SK-N-SH (cell line): ENCODE data around the gene BBS4. TPM values are rescaled to one million over a fixed set of nuclear protein-coding genes. Genes with fewer than 3 reads are reported as not detected.

Source experiments
- CTCF ChIA-PET: fragments of 300-600, 350-600 bp; formaldehyde crosslinking; extraction: SDS; loops from one replicate; lab custom pipeline; 2021; lab: Yijun Ruan, JAX
- POLR2A ChIA-PET: fragments of 350-600 bp; sonication (Branson Sonifier 250); formaldehyde crosslinking; extraction: SDS; loops from one replicate; lab custom pipeline; 2020; ENCODE audit warnings: antibody characterized with exemption, inconsistent platforms; lab: Yijun Ruan, JAX
- DNase-seq: peaks from one replicate; pipeline ENCODE4 v3.0.0; 2012
- H2AFZ ChIP-seq: fragments of 200-600 bp; sonication (generic); 2 replicates; pipeline ENCODE4 v1.8.1; 2016; ENCODE audit warnings: antibody characterized with exemption, mild to moderate bottlenecking, low read depth
- H3F3A ChIP-seq: fragments of 200-600 bp; sonication (generic); replicated peaks from 2 replicates; pipeline ENCODE3; 2016; ENCODE audit warnings: antibody characterized with exemption, mild to moderate bottlenecking; ENCODE audit not compliant: insufficient read depth
- H3K27ac ChIP-seq, 2 experiments: fragments of 200-500 bp in 1 of 2; fragments of 200-600 bp in 1 of 2; sonication (Bioruptor generic) in 1 of 2; sonication (generic), shearing (Covaris generic) in 1 of 2; 2 replicates each; pipeline versions ENCODE4 v1.5.1 to v1.6.1; 2014 to 2016; ENCODE audit warnings: low read depth in 2 of 2, inconsistent platforms in 1 of 2, low read length in 1 of 2, mild to moderate bottlenecking in 1 of 2, mixed read lengths in 1 of 2
- H3K27me3 ChIP-seq: fragments of 200-600 bp; sonication (generic), shearing (Covaris generic); 2 replicates; pipeline ENCODE4 v1.6.1; 2016; ENCODE audit warnings: mixed run types; ENCODE audit not compliant: insufficient read depth
- H3K36me3 ChIP-seq, 2 experiments: fragments of 200-500 bp in 1 of 2; fragments of 200-600 bp in 1 of 2; sonication (Bioruptor generic) in 1 of 2; sonication (generic) in 1 of 2; replicated peaks in 1 of 2; 2 replicates each; pipeline versions ENCODE3 to v1.5.1; 2014 to 2016; ENCODE audit warnings: low read length in 1 of 2, mild to moderate bottlenecking in 1 of 2; ENCODE audit not compliant: insufficient read depth in 2 of 2, control insufficient read depth in 1 of 2
- H3K4me1 ChIP-seq, 2 experiments: fragments of 200-500 bp in 1 of 2; fragments of 200-600 bp in 1 of 2; sonication (Bioruptor generic) in 1 of 2; sonication (generic), shearing (Covaris generic) in 1 of 2; 2 replicates each; pipeline versions ENCODE4 v1.5.1 to v1.6.1; 2014 to 2016; ENCODE audit warnings: low read depth in 1 of 2, low read length in 1 of 2, mixed run types in 1 of 2; ENCODE audit not compliant: insufficient read depth in 2 of 2, control insufficient read depth in 1 of 2
- H3K4me2 ChIP-seq: fragments of 200-600 bp; sonication (generic), shearing (Covaris generic); 2 replicates; pipeline ENCODE4 v1.6.1; 2017; ENCODE audit warnings: mixed run types
- H3K4me3 ChIP-seq, 2 experiments: fragments of 200-500 bp in 1 of 2; fragments of 200-600 bp in 1 of 2; sonication (Bioruptor generic) in 1 of 2; sonication (generic), shearing (Covaris generic) in 1 of 2; 2 replicates each; pipeline versions ENCODE4 v1.5.1 to v1.8.1; 2014 to 2016; ENCODE audit warnings: low read depth in 2 of 2, inconsistent platforms in 1 of 2, low read length in 1 of 2, mild to moderate bottlenecking in 1 of 2, mixed read lengths in 1 of 2, moderate library complexity in 1 of 2
- H3K79me2 ChIP-seq: fragments of 200-600 bp; sonication (generic); 2 replicates; pipeline ENCODE4 v1.8.1; 2017; ENCODE audit warnings: mild to moderate bottlenecking; ENCODE audit not compliant: insufficient read depth
- H3K9ac ChIP-seq: fragments of 200-600 bp; sonication (generic); 2 replicates; pipeline ENCODE4 v1.6.1; 2017; ENCODE audit warnings: mixed run types
- H3K9me2 ChIP-seq: fragments of 200-600 bp; sonication (generic); 2 replicates; pipeline ENCODE4 v1.6.1; 2017; ENCODE audit warnings: mixed run types
- H3K9me3 ChIP-seq: fragments of 200-600 bp; sonication (generic); 2 replicates; pipeline ENCODE4 v1.6.1; 2017; ENCODE audit warnings: mixed run types, mild to moderate bottlenecking, moderate library complexity
- H4K20me1 ChIP-seq: fragments of 200-600 bp; sonication (generic); 2 replicates; pipeline ENCODE4 v1.6.1; 2017; ENCODE audit warnings: mild to moderate bottlenecking, mixed run types; ENCODE audit not compliant: insufficient read depth
- EP300 ChIP-seq, 2 experiments: IDR thresholded peaks; 2 replicates each; pipeline versions ENCODE4 v1.4.0 to v1.6.1; 2012; ENCODE audit warnings: borderline replicate concordance in 1 of 2, low read depth in 1 of 2, low read length in 1 of 2
- EZH2phosphoT487 ChIP-seq: fragments of 200-600 bp; sonication (generic); IDR thresholded peaks from 2 replicates; pipeline ENCODE4 v1.6.1; 2017; ENCODE audit warnings: low read depth, mixed run types, mild to moderate bottlenecking, antibody characterized with exemption, moderate library complexity, borderline replicate concordance
- FOSL2 ChIP-seq: IDR thresholded peaks from 2 replicates; pipeline ENCODE4 v1.4.0; 2012; ENCODE audit warnings: low read depth, mild to moderate bottlenecking, moderate library complexity, borderline replicate concordance
- GABPA ChIP-seq: IDR thresholded peaks from 2 replicates; pipeline ENCODE4 v1.4.0; 2012; ENCODE audit warnings: low read depth, mild to moderate bottlenecking
- MEF2A ChIP-seq: IDR thresholded peaks from 2 replicates; pipeline ENCODE4 v1.4.0; 2012; ENCODE audit warnings: low read depth, borderline replicate concordance
- MXI1 ChIP-seq: IDR thresholded peaks from 2 replicates; pipeline ENCODE4 v1.6.1; 2012; ENCODE audit warnings: mild to moderate bottlenecking, low read depth, low read length, improper control_type of control experiment
- NRF1 ChIP-seq: IDR thresholded peaks from 2 replicates; pipeline ENCODE4 v1.6.1; 2012; ENCODE audit warnings: low read depth, mild to moderate bottlenecking, low read length
- POLR2AphosphoS5 ChIP-seq: IDR thresholded peaks from 2 replicates; pipeline ENCODE4 v1.6.1; 2012; ENCODE audit warnings: low read depth, low read length
- SIN3A ChIP-seq: IDR thresholded peaks from 2 replicates; pipeline ENCODE4 v1.6.1; 2012; ENCODE audit warnings: low read depth, mild to moderate bottlenecking, low read length, moderate library complexity, borderline replicate concordance
- YY1 ChIP-seq: IDR thresholded peaks from 2 replicates; pipeline ENCODE4 v1.4.0; 2012; ENCODE audit warnings: low read depth, mild to moderate bottlenecking
- WGBS: methylation state at CpG from one replicate; pipeline ENCODE4 v1.1.6; 2017; ENCODE audit warnings: low lambda C conversion rate; 5-methylcytosine and 5-hydroxymethylcytosine counted together
- polyA plus RNA-seq, 3 experiments: library from polyadenylated mRNA; depleted of rRNA; stranded (reverse); fragments of >200 nt; gene quantifications; 2 replicates each; pipeline ENCODE4 v1.2.3, GENCODE V29; 2012
- TF ChIP-seq, protein P1 (sequence below): fragments of 150-350 bp; IDR thresholded peaks from 2 replicates; pipeline ENCODE4 v1.6.1; 2017; ENCODE audit warnings: antibody characterized with exemption, low read length, low read depth, borderline replicate concordance
- TF ChIP-seq, protein P2 (sequence below): IDR thresholded peaks from 2 replicates; pipeline ENCODE4 v1.4.0; 2012; ENCODE audit warnings: low read depth
- TF ChIP-seq, protein P3 (sequence below): IDR thresholded peaks from 2 replicates; pipeline ENCODE4 v1.4.0; 2012; ENCODE audit warnings: low read depth, borderline replicate concordance

BBS4 gene
- polyA plus RNA-seq, 1 of the 3 experiments (the other 2 are of a cell fraction), result 18.5 TPM

DNA sequence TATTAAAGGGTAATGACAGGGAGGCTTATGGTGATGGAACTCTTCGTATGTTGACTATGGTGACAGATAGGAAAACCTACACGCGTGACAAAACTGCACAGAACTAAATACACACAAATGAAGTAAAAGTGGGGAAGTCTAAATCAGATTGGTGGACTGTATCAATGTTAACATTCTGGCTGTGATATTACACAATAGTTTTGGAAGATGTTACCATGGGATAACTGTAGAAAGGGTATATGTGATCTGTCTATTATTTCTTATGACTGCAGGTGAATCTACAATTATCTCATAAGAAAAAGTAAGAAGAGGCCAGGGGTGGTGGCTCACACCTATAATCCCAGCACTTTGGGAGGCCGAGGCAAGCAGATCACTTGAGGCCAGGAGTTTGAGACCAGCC, 9.2 kb upstream of the BBS4 start:
- 65% methylated on average over 4 of the region's 4 CpGs for WGBS
- ChIA-PET CTCF (interaction anchor here (1.0 kb wide), 1 partner anchor 77 kb away, joined by 3 read pairs; no protein-coding TSS in a partner anchor), POLR2A (no interaction called here)
- Histone ChIP-seq H3K9ac (no peak overlapping the region), H3K27ac (no peak overlapping the region), H3K4me3 (no peak overlapping the region), H3K9me3 (no peaks in the 10 kb centered on the region), H3K79me2 (no peaks in the 10 kb centered on the region), H3F3A (no peaks in the 10 kb centered on the region), H3K4me2 (no peak overlapping the region), H3K4me1 (no peaks in the 10 kb centered on the region), H4K20me1 (no peaks in the 10 kb centered on the region), H3K27me3 (peaks cover 33% of the 10 kb centered on the region; the same call in 1 of the 2 replicates), H2AFZ (no peak overlapping the region), H3K36me3 (no peaks in the 10 kb centered on the region), H3K9me2 (no peaks in the 10 kb centered on the region)
- no peak for TF ChIP-seq YY1
- TF ChIP-seq, protein P1, sequence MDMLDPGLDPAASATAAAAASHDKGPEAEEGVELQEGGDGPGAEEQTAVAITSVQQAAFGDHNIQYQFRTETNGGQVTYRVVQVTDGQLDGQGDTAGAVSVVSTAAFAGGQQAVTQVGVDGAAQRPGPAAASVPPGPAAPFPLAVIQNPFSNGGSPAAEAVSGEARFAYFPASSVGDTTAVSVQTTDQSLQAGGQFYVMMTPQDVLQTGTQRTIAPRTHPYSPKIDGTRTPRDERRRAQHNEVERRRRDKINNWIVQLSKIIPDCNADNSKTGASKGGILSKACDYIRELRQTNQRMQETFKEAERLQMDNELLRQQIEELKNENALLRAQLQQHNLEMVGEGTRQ, result no peak
- DNase-seq, result no peak

DNA sequence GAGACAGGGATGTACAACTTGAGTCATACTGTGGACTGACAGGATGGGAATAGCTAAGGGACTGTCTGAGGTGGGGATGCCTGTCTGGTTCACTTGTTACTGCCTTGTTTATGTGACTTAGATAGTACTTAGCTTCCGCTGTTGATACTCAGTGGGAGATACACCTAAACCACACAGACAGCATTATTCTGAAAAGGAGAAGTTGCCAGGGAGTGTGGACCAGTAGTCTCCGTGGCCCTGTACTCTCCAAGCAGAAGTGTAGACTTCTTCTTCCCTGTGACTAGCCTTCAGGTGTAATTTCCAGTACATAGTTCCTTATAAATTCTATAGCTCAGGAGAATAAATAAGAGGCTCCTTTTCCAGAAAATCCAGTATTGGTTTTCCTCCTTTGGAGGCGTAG, 5.1 kb upstream of the BBS4 start:
- Histone ChIP-seq H3K9ac (no peak overlapping the region), H3K36me3 (no peaks in the 10 kb centered on the region), H4K20me1 (no peaks in the 10 kb centered on the region), H3K4me2 (no peak overlapping the region), H3F3A (peaks cover 7% of the 10 kb centered on the region), H3K4me3 (no peak overlapping the region), H3K79me2 (no peaks in the 10 kb centered on the region), H3K4me1 (peaks cover 3 to 5% of the 10 kb centered on the region in 2 experiments; a peak in 3 of 4 replicates), H3K27me3 (peaks cover 28% of the 10 kb centered on the region; the same call in 1 of the 2 replicates), H3K27ac (no peak overlapping the region), H3K9me2 (no peaks in the 10 kb centered on the region), H2AFZ (no peak overlapping the region), H3K9me3 (no peaks in the 10 kb centered on the region)
- DNase-seq, result no peak
- POLR2A ChIA-PET, result no interaction called here
- TF ChIP-seq FOSL2 (no peak), NRF1 (no peak), MXI1 (no peak), GABPA (no peak), POLR2AphosphoS5 (no peak), MEF2A (no peak), SIN3A (no peak), EZH2phosphoT487 (no peak), YY1 (no peak), EP300 (IDR thresholded peaks at IDR 0.05; ENCODE audit: borderline replicate concordance in 1 of 2, low read depth in 1 of 2, low read length in 1 of 2) (no peak)
- TF ChIP-seq, protein P2, sequence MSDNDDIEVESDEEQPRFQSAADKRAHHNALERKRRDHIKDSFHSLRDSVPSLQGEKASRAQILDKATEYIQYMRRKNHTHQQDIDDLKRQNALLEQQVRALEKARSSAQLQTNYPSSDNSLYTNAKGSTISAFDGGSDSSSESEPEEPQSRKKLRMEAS, result no peak
- TF ChIP-seq, protein P3, sequence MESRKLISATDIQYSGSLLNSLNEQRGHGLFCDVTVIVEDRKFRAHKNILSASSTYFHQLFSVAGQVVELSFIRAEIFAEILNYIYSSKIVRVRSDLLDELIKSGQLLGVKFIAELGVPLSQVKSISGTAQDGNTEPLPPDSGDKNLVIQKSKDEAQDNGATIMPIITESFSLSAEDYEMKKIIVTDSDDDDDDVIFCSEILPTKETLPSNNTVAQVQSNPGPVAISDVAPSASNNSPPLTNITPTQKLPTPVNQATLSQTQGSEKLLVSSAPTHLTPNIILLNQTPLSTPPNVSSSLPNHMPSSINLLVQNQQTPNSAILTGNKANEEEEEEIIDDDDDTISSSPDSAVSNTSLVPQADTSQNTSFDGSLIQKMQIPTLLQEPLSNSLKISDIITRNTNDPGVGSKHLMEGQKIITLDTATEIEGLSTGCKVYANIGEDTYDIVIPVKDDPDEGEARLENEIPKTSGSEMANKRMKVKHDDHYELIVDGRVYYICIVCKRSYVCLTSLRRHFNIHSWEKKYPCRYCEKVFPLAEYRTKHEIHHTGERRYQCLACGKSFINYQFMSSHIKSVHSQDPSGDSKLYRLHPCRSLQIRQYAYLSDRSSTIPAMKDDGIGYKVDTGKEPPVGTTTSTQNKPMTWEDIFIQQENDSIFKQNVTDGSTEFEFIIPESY, result no peak
- CTCF ChIA-PET, result interaction anchor here (0.7 to 2.0 kb wide), 3 partner anchors 10 to 368 kb away, joined by 3 to 7 read pairs (median 6); no protein-coding TSS in a partner anchor
- WGBS, result 52% methylated on average over 3 of the region's 3 CpGs
